Activated CD4-positive, alpha-beta T cell treated with anti-CD3 and anti-CD28 coated beads for 48 hours (primary cell): ENCODE results near the gene STK31.
A peak's percentile ranks its signal among the peaks of the same experiment; 100 is the strongest.
"Not testable (repeated sequence)": the region's sequence is repeated elsewhere in the genome, so short reads cannot be mapped to it uniquely, and the experiment has no call there.

Experiments
- DNase-seq: peaks from one replicate; pipeline ENCODE4 v3.0.0-alpha.2; 2020

STK31 gene

GRCh38 chr7:23804707-23805106 is 94.7 kb downstream of the STK31 start:
- no peak for DNase-seq

DNA sequence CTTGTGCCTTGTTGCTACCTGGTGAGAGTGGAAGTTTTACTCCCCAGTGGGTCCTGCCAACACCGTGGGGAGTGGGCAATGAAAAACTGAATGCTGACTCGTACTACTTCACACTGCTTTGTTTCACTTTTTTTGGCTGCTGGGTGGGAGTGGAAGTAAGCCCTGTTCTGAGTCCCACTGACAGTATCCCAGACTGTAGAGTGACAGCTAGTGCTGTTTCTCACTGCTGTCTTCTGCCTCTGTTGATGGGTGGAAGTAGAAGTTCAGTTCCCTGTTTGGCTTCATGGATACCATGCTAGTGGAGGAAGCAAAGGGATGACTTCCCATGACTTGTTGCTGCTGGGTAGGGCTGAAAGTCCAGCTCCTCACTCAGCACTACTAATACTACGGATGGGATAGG is 98.4 kb downstream of the STK31 start:
- no peak for DNase-seq

DNA sequence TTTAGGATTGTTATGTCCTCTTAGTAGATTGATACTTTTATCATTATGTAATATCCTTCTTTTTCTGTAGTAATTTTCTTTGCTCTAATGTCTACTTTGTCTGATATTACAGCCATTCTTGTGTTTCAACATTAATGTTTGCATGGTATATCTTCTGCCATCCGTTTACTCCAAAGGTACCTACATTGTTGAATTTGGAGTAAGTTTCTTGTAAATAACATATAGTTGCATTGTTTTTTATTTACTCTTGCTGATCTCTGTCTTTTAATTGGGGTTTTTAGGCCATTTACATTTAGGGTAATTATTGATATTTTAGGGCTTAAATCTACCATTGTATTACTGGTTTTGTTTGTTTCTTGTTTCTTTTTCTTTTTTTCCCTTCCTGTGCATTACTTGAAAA is 100.1 kb downstream of the STK31 start:
- no peak for DNase-seq

DNA sequence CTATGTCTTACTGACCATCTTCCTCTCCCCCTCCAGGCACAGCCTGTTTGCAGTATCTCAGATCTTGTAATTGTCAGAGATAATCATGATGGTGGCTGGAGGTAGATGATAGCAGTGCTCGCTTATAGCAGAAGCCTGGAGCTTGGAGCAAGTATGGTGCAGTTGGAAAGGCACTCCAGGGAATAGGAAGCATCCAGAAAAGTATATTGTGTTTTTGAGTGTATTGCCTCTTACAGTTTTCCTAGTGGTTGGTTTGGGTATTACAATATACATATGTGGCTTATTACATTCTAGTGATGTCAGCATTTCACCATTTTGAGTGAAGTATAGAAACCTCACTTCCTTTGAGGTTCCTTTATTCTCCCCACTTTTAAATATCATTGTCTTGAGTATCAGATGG is 101.5 kb downstream of the STK31 start:
- no peak for DNase-seq

- DNase-seq, result not testable (repeated sequence)
These were observed 118.1 kb downstream of the STK31 start for GRCh38 chr7:23828125-23828524.

DNA sequence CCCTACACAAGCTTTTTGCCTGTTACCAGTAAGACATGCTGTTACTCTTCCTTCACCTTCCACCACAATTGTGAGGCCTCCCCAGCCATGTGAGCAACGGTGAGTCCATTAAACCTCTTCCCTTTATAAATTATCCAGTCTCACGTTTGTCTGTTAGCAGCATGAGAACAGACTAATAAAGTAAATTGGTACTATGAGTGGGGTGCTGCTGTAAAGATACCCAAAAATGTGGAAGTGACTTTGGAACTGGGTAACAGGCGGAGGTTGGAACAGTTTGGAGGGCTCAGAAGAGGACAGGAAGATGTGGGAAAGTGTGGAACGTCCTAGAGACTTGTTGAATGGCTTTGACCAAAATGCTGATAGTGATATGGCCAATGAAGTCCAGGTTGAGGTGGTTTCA is 122.7 kb downstream of the STK31 start:
- not testable (repeated sequence) for DNase-seq

GRCh38 chr7:23833405-23833804 is 123.4 kb downstream of the STK31 start:
- DNase-seq, result no peak

GRCh38 chr7:23844837-23845236 is 134.8 kb downstream of the STK31 start:
- not testable (repeated sequence) for DNase-seq

DNA sequence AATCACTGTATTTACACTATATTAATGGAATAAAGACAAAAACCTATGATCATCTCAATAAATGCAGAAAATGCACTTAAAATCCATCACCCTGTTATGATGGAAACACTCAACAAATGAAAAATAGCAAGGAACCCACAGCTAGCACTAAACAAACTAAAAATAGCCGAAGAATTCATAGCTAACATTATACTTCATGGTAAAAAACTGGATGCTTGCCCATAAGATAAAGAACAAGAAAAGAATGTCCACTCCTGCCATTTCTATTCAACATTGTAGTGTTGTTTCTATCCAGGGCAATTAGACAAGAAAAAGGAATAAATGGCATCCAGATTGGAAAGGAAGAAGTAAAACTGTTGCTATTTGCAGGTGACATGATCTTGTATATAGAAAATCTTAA is 142.1 kb downstream of the STK31 start:
- DNase-seq, result no peak

- no peak for DNase-seq
These were observed 143.0 kb downstream of the STK31 start for GRCh38 chr7:23852988-23853387.

DNA sequence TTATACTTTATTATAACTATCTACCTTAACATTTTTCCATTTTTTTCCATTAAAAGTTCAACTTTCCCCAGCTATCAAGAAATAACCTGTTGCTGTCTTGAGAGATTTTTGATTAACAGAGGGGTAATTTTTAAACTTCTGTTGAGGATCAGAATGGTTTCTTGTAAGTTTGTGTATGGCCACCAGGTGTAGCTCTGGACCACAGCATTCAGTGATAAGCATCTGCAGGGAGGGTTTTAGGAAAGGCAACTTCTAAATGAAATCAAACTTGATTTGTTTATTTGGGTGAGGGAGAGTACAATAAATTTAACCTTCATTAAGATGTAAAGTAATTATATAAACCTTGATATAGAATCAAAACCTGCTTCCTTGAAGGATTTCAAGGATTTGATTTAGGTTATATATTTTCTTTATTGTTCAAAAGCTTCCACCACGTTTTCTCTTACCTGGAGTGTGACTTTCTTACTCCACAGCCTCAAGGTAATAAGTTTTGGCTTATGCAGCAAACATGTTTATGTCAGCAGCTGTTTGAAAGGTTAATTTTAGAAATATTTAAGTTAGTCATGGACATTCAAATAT is 153.3 kb downstream of the STK31 start:
- peak; percentile 19 for DNase-seq

- no peak for DNase-seq
These were observed 155.0 kb downstream of the STK31 start for GRCh38 chr7:23864973-23865372.

GRCh38 chr7:23873306-23873705 is 163.3 kb downstream of the STK31 start:
- DNase-seq, result no peak

- not testable (repeated sequence) for DNase-seq
These were observed 166.5 kb downstream of the STK31 start for GRCh38 chr7:23876526-23876925.
